ENCODE results near the gene UBE2F. TPM values are rescaled to one million over a fixed set of nuclear protein-coding genes. Genes with fewer than 3 reads are reported as not detected.
A peak's percentile ranks its signal among the peaks of the same experiment; 100 is the strongest.

The UBE2F gene
- total RNA-seq, 1 experiment from 2014 or later: 51.2 TPM

- Histone ChIP-seq H3K4me1 (ENCODE audit: insufficient read depth, low read length, poor library complexity, severe bottlenecking) (peaks cover 14% of the 10 kb centered on the region), H3K36me3 (ENCODE audit: insufficient read depth, low read length, poor library complexity, severe bottlenecking) (no peaks in the 10 kb centered on the region), H3K4me3 (ENCODE audit: low read depth, low read length, poor library complexity, severe bottlenecking) (peak overlapping the region; percentile 65), H3K27me3 (replicated peaks; ENCODE audit: insufficient read depth, low read depth, low read length, poor library complexity) (no peaks in the 10 kb centered on the region), H3K9me3 (ENCODE audit: low read depth, low read length, poor library complexity, severe bottlenecking) (no peaks in the 10 kb centered on the region), H3K27ac (ENCODE audit: low read depth, low read length, poor library complexity, severe bottlenecking) (no peak overlapping the region)
- peak; percentile 56 for DNase-seq (ENCODE audit: low spot score)
- intact Hi-C loops (cut with micrococcal nuclease; ENCODE audit: unreplicated experiment): no loop called here
- BruUV-seq (replicated peaks): no TSS peak
- TF ChIP-seq CTCF (conservative IDR thresholded peaks at IDR 0.05; ENCODE audit: low read depth, low read length): peak; percentile 17; the same call in 1 of the 2 replicates
- no peak for TF ChIP-seq EZH2 (IDR thresholded peaks at IDR 0.05; ENCODE audit: borderline replicate concordance, low read depth, low read length, poor library complexity, severe bottlenecking)
- ChIA-PET POLR2A (ENCODE audit: low non-redundant PET) (no interaction called here), CTCF (no interaction called here)
Measured at GRCh38 chr2:237968048-237968862, 1.4 kb downstream of the UBE2F start.

- CTCF ChIA-PET: interaction anchor here (0.6 kb wide), 1 partner anchor 23 kb away, joined by 5 read pairs; no protein-coding TSS in a partner anchor
- H3K9me3 ChIP-seq (ENCODE audit: low read depth, low read length, poor library complexity, severe bottlenecking): no peaks in the 10 kb centered on the region
- no peaks in the 10 kb centered on the region for H3K27me3 ChIP-seq (replicated peaks; ENCODE audit: insufficient read depth, low read depth, low read length, poor library complexity)
- peaks cover 14% of the 10 kb centered on the region for H3K4me1 ChIP-seq (ENCODE audit: insufficient read depth, low read length, poor library complexity, severe bottlenecking)
- POLR2A ChIA-PET (ENCODE audit: low non-redundant PET): interaction anchor here (0.6 to 0.7 kb wide), 2 partner anchors 10 to 22 kb away, joined by 3 to 7 read pairs; no protein-coding TSS in a partner anchor
- no TSS peak for BruUV-seq (replicated peaks)
- TF ChIP-seq CTCF (conservative IDR thresholded peaks at IDR 0.05; ENCODE audit: low read depth, low read length): no peak
- TF ChIP-seq EZH2 (IDR thresholded peaks at IDR 0.05; ENCODE audit: borderline replicate concordance, low read depth, low read length, poor library complexity, severe bottlenecking): no peak
- peaks cover 7% of the 10 kb centered on the region for H3K36me3 ChIP-seq (ENCODE audit: insufficient read depth, low read length, poor library complexity, severe bottlenecking)
- no peak for DNase-seq (ENCODE audit: low spot score)
- no peak overlapping the region for H3K4me3 ChIP-seq (ENCODE audit: low read depth, low read length, poor library complexity, severe bottlenecking)
- no peak overlapping the region for H3K27ac ChIP-seq (ENCODE audit: low read depth, low read length, poor library complexity, severe bottlenecking)
- intact Hi-C loops (cut with micrococcal nuclease; ENCODE audit: unreplicated experiment): no loop called here
Measured at GRCh38 chr2:237971661-237972060, 4.8 kb downstream of the UBE2F start.

DNA sequence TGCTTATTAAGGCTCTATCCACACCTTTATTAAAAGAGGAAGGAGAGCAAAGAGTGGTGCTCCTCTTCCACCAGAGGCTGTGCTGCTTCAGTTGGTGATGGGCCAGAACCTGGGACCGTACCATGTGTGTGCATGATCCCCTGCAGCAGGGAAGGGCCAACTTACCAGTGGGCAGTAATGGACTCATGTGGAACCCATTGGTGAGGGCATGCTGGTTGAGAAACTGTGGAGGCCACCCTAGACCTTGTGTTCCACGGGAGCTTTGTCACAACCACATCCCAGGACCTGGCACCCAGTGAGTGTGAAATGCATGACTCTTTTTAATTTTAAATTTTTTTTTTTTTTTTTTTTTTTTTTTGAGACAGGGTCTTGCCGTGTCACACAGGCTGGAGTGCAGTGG is 5.4 kb downstream of the UBE2F start:
- CTCF ChIA-PET: interaction anchor here (0.6 kb wide), 1 partner anchor 24 kb away, joined by 5 read pairs; no protein-coding TSS in a partner anchor

More for the DNA sequence above, 5.4 kb downstream of the UBE2F start:
- intact Hi-C loops (cut with micrococcal nuclease; ENCODE audit: unreplicated experiment): no loop called here
- H3K4me3 ChIP-seq (ENCODE audit: low read depth, low read length, poor library complexity, severe bottlenecking): no peak overlapping the region
- H3K9me3 ChIP-seq (ENCODE audit: low read depth, low read length, poor library complexity, severe bottlenecking): no peaks in the 10 kb centered on the region
- H3K4me1 ChIP-seq (ENCODE audit: insufficient read depth, low read length, poor library complexity, severe bottlenecking): peaks cover 14% of the 10 kb centered on the region
- H3K27ac ChIP-seq (ENCODE audit: low read depth, low read length, poor library complexity, severe bottlenecking): no peak overlapping the region
- H3K27me3 ChIP-seq (replicated peaks; ENCODE audit: insufficient read depth, low read depth, low read length, poor library complexity): no peaks in the 10 kb centered on the region
- TF ChIP-seq CTCF (conservative IDR thresholded peaks at IDR 0.05; ENCODE audit: low read depth, low read length) (no peak), EZH2 (IDR thresholded peaks at IDR 0.05; ENCODE audit: borderline replicate concordance, low read depth, low read length, poor library complexity, severe bottlenecking) (no peak)
- no peak for DNase-seq (ENCODE audit: low spot score)
- peaks cover 7% of the 10 kb centered on the region for H3K36me3 ChIP-seq (ENCODE audit: insufficient read depth, low read length, poor library complexity, severe bottlenecking)
- BruUV-seq (replicated peaks): no TSS peak
- POLR2A ChIA-PET (ENCODE audit: low non-redundant PET): interaction anchor here (0.6 to 0.7 kb wide), 2 partner anchors 10 to 22 kb away, joined by 3 to 7 read pairs; no protein-coding TSS in a partner anchor

All from A673 (cell line).